Measurements from ENCODE around the gene ARL14EPL. TPM values are rescaled to one million over a fixed set of nuclear protein-coding genes. Genes with fewer than 3 reads are reported as not detected.

The ARL14EPL gene
- total RNA-seq = not detected

DNA sequence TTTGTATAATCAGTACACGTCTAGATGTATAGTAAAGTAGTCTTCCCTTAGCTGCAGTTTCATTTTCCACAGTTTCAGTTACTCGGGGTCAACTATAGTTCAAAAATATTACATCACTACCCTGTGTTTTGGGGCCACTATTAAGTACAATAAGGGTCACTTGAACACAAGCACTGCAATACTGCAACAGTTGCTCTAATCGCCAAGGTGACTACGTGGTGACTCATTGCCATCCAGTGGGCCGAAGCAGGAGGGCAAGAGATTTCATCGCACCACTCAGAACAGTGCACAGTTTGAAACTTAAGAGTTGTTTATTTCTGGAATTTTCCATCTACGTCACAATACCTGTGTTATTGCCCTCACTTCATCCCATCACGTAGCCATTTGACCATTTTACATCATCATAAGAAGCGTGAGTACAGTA lies at the start of gene ARL14EPL:
TSS of gene ARL14EPL (plus strand) at position 379 of the 424 bp plus-strand sequence. CDS start 18,994 bp downstream, outside the sequence.
- peak; percentile 18 for DNase-seq (ENCODE audit: low spot score)

- no peak for DNase-seq (ENCODE audit: low spot score)
Observed at GRCh38 chr5:115983519-115983918, 48.8 kb upstream of the ARL14EPL start.

DNA sequence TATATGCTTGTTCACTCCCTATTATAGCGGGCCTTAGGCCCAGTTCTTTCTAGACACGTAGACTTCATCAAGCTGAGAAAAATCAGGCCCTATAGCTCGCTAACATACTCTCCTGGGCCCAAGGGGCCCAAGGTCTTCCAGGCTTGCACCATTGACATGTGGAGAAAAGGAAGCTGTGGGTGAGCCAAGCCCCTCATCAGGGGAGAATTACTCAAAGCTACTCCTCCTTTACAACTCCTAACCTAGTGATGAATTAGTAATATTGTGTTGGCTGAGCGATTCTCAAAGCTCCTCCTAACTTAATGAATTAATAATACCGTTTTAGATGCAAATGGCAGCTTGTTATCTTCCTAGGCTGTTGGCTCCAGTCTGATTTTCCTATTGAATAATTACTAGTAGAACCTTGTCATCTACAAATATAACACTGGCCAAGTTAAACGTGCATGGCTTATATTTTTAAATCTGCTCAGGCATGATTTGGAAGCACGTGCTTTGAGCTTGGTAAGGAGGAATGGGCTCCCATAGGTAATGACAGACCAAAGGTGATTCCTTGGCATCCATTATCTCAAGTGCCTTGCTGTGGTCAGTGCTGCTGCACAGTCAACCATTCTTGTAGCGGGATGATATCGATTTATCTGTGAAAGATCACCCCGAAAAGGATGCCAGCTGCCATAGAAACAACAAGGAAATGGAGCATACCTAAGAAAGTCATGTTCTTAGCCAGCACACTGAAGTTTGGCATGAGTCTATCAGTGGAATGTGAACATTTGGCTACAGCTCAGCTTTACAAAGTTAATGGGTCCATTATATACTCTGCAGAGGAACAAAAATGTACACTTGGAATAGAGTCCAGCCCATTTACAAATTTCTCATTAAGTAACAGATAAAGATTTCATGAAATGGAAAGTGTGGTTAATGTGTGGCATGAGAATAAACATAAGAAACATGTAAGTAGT lies 46.2 kb upstream of the ARL14EPL start:
- no peak for DNase-seq (ENCODE audit: low spot score)

- no peak for DNase-seq (ENCODE audit: low spot score)
Observed at GRCh38 chr5:115988002-115988401, 44.3 kb upstream of the ARL14EPL start.

DNA sequence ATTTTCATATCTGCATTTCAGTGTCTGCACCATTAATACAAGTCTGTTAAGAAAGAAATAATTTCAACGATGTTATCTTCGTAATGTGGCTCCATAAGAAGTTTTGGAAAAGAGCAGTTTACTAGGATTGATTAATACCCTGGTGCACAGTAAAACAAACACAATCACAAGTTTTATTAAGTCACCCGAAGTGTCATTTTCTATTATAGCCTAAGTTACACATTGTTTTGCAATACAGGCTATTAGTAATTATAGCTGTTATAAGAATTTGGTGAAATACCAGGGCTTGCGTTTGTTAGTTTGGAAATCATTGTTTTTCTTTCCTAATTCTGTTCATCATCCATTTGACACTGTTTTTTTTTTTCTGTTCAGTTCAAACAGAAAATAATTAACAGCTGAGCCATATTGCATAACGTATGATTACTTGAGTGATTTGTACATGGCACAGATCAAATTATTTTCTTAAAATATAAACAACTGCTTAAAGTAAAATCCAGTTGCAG lies 39.4 kb upstream of the ARL14EPL start:
- DNase-seq (ENCODE audit: low spot score) = no peak

DNA sequence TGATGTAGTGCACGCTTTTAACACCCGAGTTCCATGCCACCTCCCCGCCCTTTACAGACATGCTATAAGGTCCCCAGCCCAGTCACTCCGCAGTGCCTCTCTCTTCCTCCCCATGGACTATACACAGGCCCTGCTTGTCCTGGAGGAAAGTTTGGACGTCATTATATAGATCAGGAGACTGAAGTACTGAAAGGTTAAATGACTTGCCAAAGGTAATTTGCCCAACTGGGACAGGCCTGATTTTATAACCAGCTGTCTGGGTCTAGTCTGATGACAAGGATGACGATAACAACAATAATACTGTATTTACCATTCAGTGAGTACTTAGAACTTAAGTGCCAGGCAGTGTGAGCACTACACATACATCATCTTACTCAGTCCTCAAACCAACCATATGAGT lies 36.9 kb upstream of the ARL14EPL start:
- DNase-seq (ENCODE audit: low spot score) = no peak

- no peak for DNase-seq (ENCODE audit: low spot score)
Observed at GRCh38 chr5:116002116-116002906, 30.0 kb upstream of the ARL14EPL start.

DNA sequence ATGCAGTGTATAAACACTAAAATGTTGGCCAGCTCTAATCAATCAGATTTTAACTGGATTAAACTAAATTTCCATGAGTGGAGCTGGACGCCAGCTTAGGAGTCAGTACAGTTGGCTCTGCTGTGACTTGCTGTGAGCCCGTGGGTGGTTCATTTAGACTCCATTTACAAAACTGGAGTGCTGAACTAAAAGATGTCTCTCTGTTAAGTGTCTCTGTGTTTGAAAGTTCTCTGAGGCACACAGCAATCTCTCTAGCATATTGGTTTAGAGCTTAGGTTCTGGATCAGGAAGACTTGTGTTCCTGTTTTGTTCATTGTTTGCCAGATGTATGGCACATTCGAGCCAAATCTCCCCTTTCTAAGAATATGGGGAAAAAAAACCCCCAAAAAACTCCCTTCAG lies 28.0 kb upstream of the ARL14EPL start:
- no peak for DNase-seq (ENCODE audit: low spot score)

GRCh38 chr5:116009806-116010205 lies 22.5 kb upstream of the ARL14EPL start:
- DNase-seq (ENCODE audit: low spot score) = no peak

DNA sequence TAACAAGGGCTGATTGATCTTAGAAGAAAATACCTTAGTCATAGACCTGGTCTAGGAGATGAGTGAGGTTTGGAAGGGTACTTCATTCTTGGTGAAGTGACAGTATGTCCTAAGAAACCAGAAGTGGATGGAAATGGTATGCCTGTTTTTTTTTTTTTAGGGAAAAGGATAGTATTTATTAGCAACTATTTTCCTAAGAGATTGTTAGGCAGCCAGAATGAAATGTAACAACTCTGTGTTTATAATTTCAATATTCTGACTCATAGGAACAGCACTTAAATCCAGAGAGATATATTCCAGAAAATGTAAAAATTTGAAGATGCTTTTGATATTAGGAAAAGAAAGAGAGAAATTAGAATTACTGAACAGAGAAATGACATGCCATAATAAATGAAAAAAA lies 21.2 kb upstream of the ARL14EPL start:
- DNase-seq (ENCODE audit: low spot score) = no peak

DNA sequence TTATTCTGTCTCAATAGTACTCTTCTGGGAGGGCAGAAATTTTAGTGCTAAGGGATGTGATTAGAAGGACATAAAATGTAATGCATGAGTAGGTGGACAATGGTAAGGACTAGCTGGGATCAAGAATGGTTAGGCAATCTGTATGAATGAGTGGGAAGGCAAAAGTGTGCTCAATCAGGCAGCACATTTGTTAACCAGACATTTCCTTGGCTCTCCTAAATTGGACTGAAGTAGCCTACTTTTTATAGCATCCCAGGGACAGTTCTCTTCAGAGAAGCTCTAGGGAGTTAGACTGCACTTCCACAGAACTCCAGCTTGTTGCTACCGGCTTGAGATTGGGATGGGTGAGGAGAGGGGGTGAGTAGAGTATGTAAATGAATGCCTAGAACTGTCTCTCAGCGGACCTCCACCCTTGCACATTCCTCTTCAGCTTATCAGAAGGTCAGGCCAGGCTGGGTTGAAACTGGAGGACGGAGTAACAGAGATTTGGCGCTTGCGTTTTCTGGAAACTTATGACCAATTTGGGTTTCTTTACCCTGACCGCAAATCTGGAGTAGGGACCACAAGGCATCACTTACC lies 19.0 kb upstream of the ARL14EPL start:
- DNase-seq (ENCODE audit: low spot score) = no peak

- no peak for DNase-seq (ENCODE audit: low spot score)
Observed at GRCh38 chr5:116013936-116014335, 18.3 kb upstream of the ARL14EPL start.

DNA sequence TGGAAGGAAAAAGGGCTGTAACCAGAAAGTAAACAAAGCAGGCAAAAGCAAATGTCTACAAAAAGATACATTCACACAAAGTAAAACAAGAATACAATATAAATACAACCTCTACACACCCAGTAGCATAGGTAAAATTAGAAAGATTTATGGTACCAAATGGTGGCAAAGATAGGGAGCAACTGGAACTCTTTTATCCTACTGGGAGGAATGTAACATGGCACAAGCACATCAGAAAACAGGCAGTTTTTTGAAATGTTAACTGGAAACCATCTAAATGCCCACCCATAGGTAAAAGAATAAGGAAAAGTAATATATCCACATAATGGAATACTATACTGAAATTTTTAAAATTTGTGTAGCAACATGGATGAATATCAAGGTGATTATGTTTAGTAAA lies 8.7 kb upstream of the ARL14EPL start:
- no peak for DNase-seq (ENCODE audit: low spot score)

- DNase-seq (ENCODE audit: low spot score) = no peak
Observed at GRCh38 chr5:116025866-116026265, 6.4 kb upstream of the ARL14EPL start.

GRCh38 chr5:116032991-116033390 lies 719 bp downstream of the ARL14EPL start:
- DNase-seq (ENCODE audit: low spot score) = no peak

DNA sequence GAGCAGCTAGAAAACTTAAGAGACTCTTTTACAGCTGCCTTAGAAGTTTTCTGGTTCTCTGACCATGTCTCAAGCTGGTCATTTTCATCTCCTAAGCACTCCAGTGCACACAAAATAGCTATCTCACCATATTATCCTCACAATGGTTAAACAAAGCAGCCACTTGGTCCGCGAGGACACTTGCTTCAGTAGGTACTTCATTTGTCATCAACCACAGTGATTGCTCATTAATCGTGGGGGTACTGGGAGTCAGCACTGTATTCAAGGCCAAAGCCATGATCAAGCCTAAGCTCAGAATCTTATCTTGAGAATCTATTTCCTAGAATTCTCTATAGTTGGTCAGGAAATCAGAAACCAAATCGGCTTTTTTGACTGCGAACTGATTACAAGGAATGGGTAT lies 2.9 kb downstream of the ARL14EPL start:
- DNase-seq (ENCODE audit: low spot score) = no peak

- no peak for DNase-seq (ENCODE audit: low spot score)
Observed at GRCh38 chr5:116037236-116037822, 5.1 kb downstream of the ARL14EPL start.

GRCh38 chr5:116038817-116039216 lies 6.5 kb downstream of the ARL14EPL start:
- DNase-seq (ENCODE audit: low spot score) = no peak

GRCh38 chr5:116042375-116042774 lies 10.1 kb downstream of the ARL14EPL start:
- DNase-seq (ENCODE audit: low spot score) = no peak

GRCh38 chr5:116044073-116044472 lies 11.8 kb downstream of the ARL14EPL start:
- DNase-seq (ENCODE audit: low spot score) = no peak

DNA sequence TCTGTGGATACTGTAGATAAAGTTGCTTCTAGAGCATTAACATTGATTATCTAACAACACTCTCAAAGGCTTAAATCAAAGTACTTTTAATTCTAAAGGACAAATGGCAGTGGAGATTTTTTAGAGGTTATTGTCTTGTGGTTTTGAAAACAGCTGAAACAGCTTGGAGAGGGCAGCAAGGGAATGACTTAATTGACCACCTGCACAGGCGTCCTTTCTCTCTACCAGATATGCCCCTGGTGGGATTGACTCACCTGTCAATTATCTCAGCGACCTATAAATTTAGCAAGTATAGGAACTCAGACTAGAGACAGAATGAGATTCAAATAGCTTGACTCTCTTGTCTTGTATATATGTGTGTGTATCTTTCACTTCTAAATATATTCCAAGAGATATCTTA lies 13.5 kb downstream of the ARL14EPL start:
- no peak for DNase-seq (ENCODE audit: low spot score)

DNA sequence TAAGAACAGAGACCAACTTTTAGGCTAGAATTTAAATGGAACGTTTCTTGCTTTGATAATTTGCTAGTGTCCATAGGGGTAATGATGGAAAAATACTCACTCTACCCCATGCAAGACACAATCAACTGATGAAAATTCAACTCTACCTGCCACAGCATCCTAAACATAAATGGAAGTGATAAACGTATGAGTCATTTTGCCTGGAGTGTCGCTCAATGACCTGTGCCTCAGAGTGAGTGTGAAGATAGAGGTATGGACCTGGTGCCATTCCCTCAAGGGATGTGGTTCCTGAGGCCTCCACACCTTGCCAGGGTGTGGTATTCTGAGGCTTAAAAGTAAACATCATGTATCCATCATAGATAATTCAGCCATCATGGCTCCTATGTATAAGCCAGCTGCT lies 14.0 kb downstream of the ARL14EPL start:
- no peak for DNase-seq (ENCODE audit: low spot score)
